ENCODE results near the gene COMTD1.
"Not testable (repeated sequence)": the region's sequence is repeated elsewhere in the genome, so short reads cannot be mapped to it uniquely, and the experiment has no call there.

- TF ChIP-seq EGR1 (IDR thresholded peaks at IDR 0.05; ENCODE audit: borderline replicate concordance in 1 of 2, low read depth in 2 of 2, low read length in 2 of 2); POU2F2 (IDR thresholded peaks at IDR 0.05; ENCODE audit: borderline replicate concordance, low read depth, low read length); POLR2A (IDR thresholded peaks at IDR 0.05; ENCODE audit: low read depth, low read length); CTCF (IDR thresholded peaks at IDR 0.05 in 2 of 3, conservative IDR thresholded peaks at IDR 0.05 in 1 of 3; ENCODE audit: control insufficient read depth in 2 of 3, extremely low read depth in 1 of 3, insufficient read depth in 1 of 3, low read depth in 3 of 3, low read length in 3 of 3); EZH2 (IDR thresholded peaks at IDR 0.05; ENCODE audit: borderline replicate concordance, control insufficient read depth, low read depth, low read length); SKIL (IDR thresholded peaks at IDR 0.05; ENCODE audit: low read depth, poor library complexity, severe bottlenecking); EP300 (IDR thresholded peaks at IDR 0.05; ENCODE audit: borderline replicate concordance in 1 of 2, control insufficient read depth in 1 of 2, low read depth in 2 of 2, low read length in 2 of 2); ZNF687 (IDR thresholded peaks at IDR 0.05); NFYA (IDR thresholded peaks at IDR 0.05; ENCODE audit: borderline replicate concordance, low read depth, low read length); SP1 (IDR thresholded peaks at IDR 0.05; ENCODE audit: low read depth, low read length); DPF2 (IDR thresholded peaks at IDR 0.05): not testable (repeated sequence)
Observed at GRCh38 chr10:75206638-75207037, 29.1 kb downstream of the COMTD1 start.

Measured in GM12878 (cell line).